ENCODE results near the gene PDS5A. TPM values are rescaled to one million over a fixed set of nuclear protein-coding genes. Genes with fewer than 3 reads are reported as not detected.

PDS5A gene
- total RNA-seq, 1 donor = 70.9 TPM

- H3K4me1 ChIP-seq (ENCODE audit: insufficient read depth, low read length) = no peaks in the 10 kb centered on the region
- no peaks in the 10 kb centered on the region for H3K79me2 ChIP-seq (ENCODE audit: insufficient read depth, low read length)
- TF ChIP-seq CTCF (IDR thresholded peaks at IDR 0.05; ENCODE audit: extremely low read depth, low read depth, low read length) = no peak
- no peak overlapping the region for H2AFZ ChIP-seq (ENCODE audit: low read length)
- H3K4me3 ChIP-seq (ENCODE audit: insufficient read depth, low read length) = no peak overlapping the region
- H3K4me2 ChIP-seq (ENCODE audit: insufficient read depth, low read length) = no peak overlapping the region
- H3K36me3 ChIP-seq (ENCODE audit: insufficient read depth, low read length) = peaks cover 62% of the 10 kb centered on the region
- no peaks in the 10 kb centered on the region for H4K20me1 ChIP-seq (ENCODE audit: insufficient read depth, low read length)
- no peak for DNase-seq (ENCODE audit: insufficient read length, low spot score, missing footprints)
- H3K27ac ChIP-seq (ENCODE audit: low read depth, low read length) = no peak overlapping the region
- H3K9me3 ChIP-seq (ENCODE audit: low read depth, low read length) = no peaks in the 10 kb centered on the region
- no peaks in the 10 kb centered on the region for H3K27me3 ChIP-seq (ENCODE audit: insufficient read depth, low read length)
These were observed 78.4 kb downstream of the PDS5A start for GRCh38 chr4:39899291-39899690.

GRCh38 chr4:39898015-39898414 lies 79.7 kb downstream of the PDS5A start:
- H2AFZ ChIP-seq (ENCODE audit: low read length) = no peak overlapping the region

GRCh38 chr4:39893693-39894072 lies 84.0 kb downstream of the PDS5A start:
- no peak overlapping the region for H3K4me2 ChIP-seq (ENCODE audit: insufficient read depth, low read length)
- H3K36me3 ChIP-seq (ENCODE audit: insufficient read depth, low read length) = peaks cover 41% of the 10 kb centered on the region
- no peak for TF ChIP-seq CTCF (IDR thresholded peaks at IDR 0.05; ENCODE audit: extremely low read depth, low read depth, low read length)
- H3K27me3 ChIP-seq (ENCODE audit: insufficient read depth, low read length) = no peaks in the 10 kb centered on the region
- no peak overlapping the region for H3K4me3 ChIP-seq (ENCODE audit: insufficient read depth, low read length)
- no peaks in the 10 kb centered on the region for H3K9me3 ChIP-seq (ENCODE audit: low read depth, low read length)
- DNase-seq (ENCODE audit: insufficient read length, low spot score, missing footprints) = no peak
- no peaks in the 10 kb centered on the region for H4K20me1 ChIP-seq (ENCODE audit: insufficient read depth, low read length)
- H2AFZ ChIP-seq (ENCODE audit: low read length) = no peak overlapping the region
- no peaks in the 10 kb centered on the region for H3K4me1 ChIP-seq (ENCODE audit: insufficient read depth, low read length)
- H3K79me2 ChIP-seq (ENCODE audit: insufficient read depth, low read length) = no peaks in the 10 kb centered on the region
- no peak overlapping the region for H3K27ac ChIP-seq (ENCODE audit: low read depth, low read length)

More at GRCh38 chr4:39898015-39898414, 79.7 kb downstream of the PDS5A start:
- H3K4me2 ChIP-seq (ENCODE audit: insufficient read depth, low read length) = no peak overlapping the region
- no peak overlapping the region for H3K4me3 ChIP-seq (ENCODE audit: insufficient read depth, low read length)
- H3K9me3 ChIP-seq (ENCODE audit: low read depth, low read length) = no peaks in the 10 kb centered on the region
- H3K36me3 ChIP-seq (ENCODE audit: insufficient read depth, low read length) = peaks cover 63% of the 10 kb centered on the region
- H3K27me3 ChIP-seq (ENCODE audit: insufficient read depth, low read length) = no peaks in the 10 kb centered on the region
- H3K79me2 ChIP-seq (ENCODE audit: insufficient read depth, low read length) = no peaks in the 10 kb centered on the region
- no peaks in the 10 kb centered on the region for H3K4me1 ChIP-seq (ENCODE audit: insufficient read depth, low read length)
- no peak for DNase-seq (ENCODE audit: insufficient read length, low spot score, missing footprints)
- no peak overlapping the region for H3K27ac ChIP-seq (ENCODE audit: low read depth, low read length)
- no peak for TF ChIP-seq CTCF (IDR thresholded peaks at IDR 0.05; ENCODE audit: extremely low read depth, low read depth, low read length)
- no peaks in the 10 kb centered on the region for H4K20me1 ChIP-seq (ENCODE audit: insufficient read depth, low read length)

- peak; percentile 75 for DNase-seq (ENCODE audit: insufficient read length, low spot score, missing footprints)
- no peak for TF ChIP-seq CTCF (IDR thresholded peaks at IDR 0.05; ENCODE audit: extremely low read depth, low read depth, low read length)
- no peaks in the 10 kb centered on the region for H4K20me1 ChIP-seq (ENCODE audit: insufficient read depth, low read length)
These were observed 84.6 kb downstream of the PDS5A start for GRCh38 chr4:39892988-39893692.

More at GRCh38 chr4:39892988-39893692, 84.6 kb downstream of the PDS5A start:
- no peak overlapping the region for H3K4me2 ChIP-seq (ENCODE audit: insufficient read depth, low read length)
- H3K4me1 ChIP-seq (ENCODE audit: insufficient read depth, low read length) = no peaks in the 10 kb centered on the region
- no peak overlapping the region for H3K4me3 ChIP-seq (ENCODE audit: insufficient read depth, low read length)
- H3K9me3 ChIP-seq (ENCODE audit: low read depth, low read length) = no peaks in the 10 kb centered on the region
- peaks cover 39% of the 10 kb centered on the region for H3K36me3 ChIP-seq (ENCODE audit: insufficient read depth, low read length)
- H3K79me2 ChIP-seq (ENCODE audit: insufficient read depth, low read length) = no peaks in the 10 kb centered on the region
- H3K27me3 ChIP-seq (ENCODE audit: insufficient read depth, low read length) = no peaks in the 10 kb centered on the region
- H2AFZ ChIP-seq (ENCODE audit: low read length) = no peak overlapping the region
- H3K27ac ChIP-seq (ENCODE audit: low read depth, low read length) = no peak overlapping the region
